HepG2 (cell line): ENCODE data around the gene SEC14L1. TPM values are rescaled to one million over a fixed set of nuclear protein-coding genes. Genes with fewer than 3 reads are reported as not detected.

Experiments
- ATAC-seq: fragments of 200-7000 bp; cut with Tn5 transposase; 3 replicates; pipeline ENCODE4 v1.9.1; 2020; ENCODE audit warnings: mild to moderate bottlenecking, moderate library complexity
- BruUV-seq: library from RNA; stranded (reverse); fragments of 400-500 nt; replicated peaks from 2 replicates; lab custom pipeline; 2021; lab: Mats Ljungman, UMichigan
- CTCF ChIA-PET: fragments of 300-600 bp; formaldehyde crosslinking; extraction: SDS; loops from one replicate; lab custom pipeline; 2021; ENCODE audit warnings: low total read pairs, inconsistent platforms, low intra/inter-chr PET ratio; lab: Yijun Ruan, JAX
- POLR2A ChIA-PET: fragments of 350-600 bp; sonication (Branson Sonifier 250); formaldehyde crosslinking; loops from one replicate; lab custom pipeline; 2020; ENCODE audit warnings: antibody characterized with exemption, inconsistent platforms; lab: Yijun Ruan, JAX
- DNase-seq: peaks from one replicate; pipeline ENCODE4 v3.0.0-alpha.2; 2015; ENCODE audit warnings: low spot score
- FAIRE-seq: peaks from 3 replicates; lab custom pipeline; 2011; peaks lifted over from hg19 to GRCh38; lab: Jason Lieb, UNC
- H2AFZ ChIP-seq: one replicate; pipeline ENCODE4 v1.6.1; 2011; ENCODE audit warnings: low read length, inconsistent platforms
- H3K27ac ChIP-seq: fragments of 300-600 bp; 3 replicates; pipeline ENCODE4 v1.8.0; 2011; ENCODE audit warnings: mixed run types, mild to moderate bottlenecking, mixed read lengths, low read length, inconsistent platforms; ENCODE audit not compliant: insufficient read depth; ENCODE audit errors: extremely low read length
- H3K27me3 ChIP-seq, 2 experiments: fragments of 200-600 bp in 1 of 2; 2 replicates in 1 of 2; 3 replicates in 1 of 2; pipeline versions ENCODE4 v1.6.0 to v1.8.0; 2011; ENCODE audit warnings: low read length in 2 of 2, mild to moderate bottlenecking in 2 of 2, moderate library complexity in 2 of 2, inconsistent platforms in 1 of 2; ENCODE audit not compliant: insufficient read depth in 2 of 2, control insufficient read depth in 1 of 2
- H3K36me3 ChIP-seq, 2 experiments: fragments of 200-600 bp in 1 of 2; replicated peaks in 1 of 2; 2 replicates in 1 of 2; 3 replicates in 1 of 2; pipeline versions ENCODE4 v1.5.1 to v1.8.0; 2011; ENCODE audit warnings: low read length in 2 of 2, inconsistent platforms in 1 of 2; ENCODE audit not compliant: insufficient read depth in 2 of 2, control insufficient read depth in 1 of 2
- H3K4me1 ChIP-seq: 2 replicates; pipeline ENCODE4 v1.5.1; 2012; ENCODE audit warnings: low read length, inconsistent platforms; ENCODE audit not compliant: insufficient read depth
- H3K4me2 ChIP-seq: 2 replicates; pipeline ENCODE4 v1.6.0; 2011; ENCODE audit warnings: low read depth, low read length, inconsistent platforms
- H3K4me3 ChIP-seq, 3 experiments: fragments of 200-600 bp in 1 of 3; sonication (generic), shearing (Covaris generic) in 1 of 3; replicated peaks in 1 of 3; 2 replicates each; pipeline ENCODE4 v1.5.1; 2011 to 2016; ENCODE audit warnings: low read length in 3 of 3, inconsistent platforms in 2 of 3, low read depth in 2 of 3, mild to moderate bottlenecking in 2 of 3, control low read depth in 1 of 3, mixed read lengths in 1 of 3; ENCODE audit not compliant: insufficient read depth in 1 of 3
- H3K79me2 ChIP-seq: one replicate; pipeline ENCODE4 v1.6.1; 2011; ENCODE audit warnings: low read length, inconsistent platforms; ENCODE audit not compliant: insufficient read depth
- H3K9ac ChIP-seq: 2 replicates; pipeline ENCODE4 v1.6.0; 2011; ENCODE audit warnings: mild to moderate bottlenecking, low read depth, low read length, inconsistent platforms; ENCODE audit not compliant: insufficient read depth
- H3K9me3 ChIP-seq: 2 replicates; pipeline ENCODE4 v1.5.1; 2012; ENCODE audit warnings: mild to moderate bottlenecking, low read length
- H4K20me1 ChIP-seq: 2 replicates; pipeline ENCODE4 v1.6.0; 2011; ENCODE audit warnings: inconsistent platforms, mild to moderate bottlenecking, low read length, moderate library complexity; ENCODE audit not compliant: insufficient read depth
- ATF4 ChIP-seq, 2 experiments: fragments of 450-650 bp in 1 of 2; sonication (generic) in 1 of 2; formaldehyde crosslinking; IDR thresholded peaks; 2 replicates each; pipeline versions ENCODE4 v1.5.0 to v1.8.0; 2020 to 2022; ENCODE audit warnings: mild to moderate bottlenecking in 1 of 2, missing genetic modification reagents in 1 of 2
- CAMTA2 ChIP-seq: sonication (generic); formaldehyde crosslinking; IDR thresholded peaks from 2 replicates; pipeline ENCODE4 v1.4.0; 2020; ENCODE audit warnings: mild to moderate bottlenecking, missing genetic modification reagents, borderline replicate concordance
- CBX5 ChIP-seq: sonication (generic); formaldehyde crosslinking; IDR thresholded peaks from 2 replicates; pipeline ENCODE4 v1.4.0; 2020; ENCODE audit warnings: missing genetic modification reagents, borderline replicate concordance
- E2F2 ChIP-seq: sonication (generic); formaldehyde crosslinking; IDR thresholded peaks from 2 replicates; pipeline ENCODE4 v1.4.0; 2020; ENCODE audit warnings: missing genetic modification reagents, borderline replicate concordance
- MEIS1 ChIP-seq: sonication (generic); formaldehyde crosslinking; IDR thresholded peaks from 2 replicates; pipeline ENCODE4 v1.9.0; 2021; ENCODE audit warnings: mild to moderate bottlenecking, missing genetic modification reagents, moderate library complexity, borderline replicate concordance
- NAIF1 ChIP-seq: sonication (generic); formaldehyde crosslinking; IDR thresholded peaks from 2 replicates; pipeline ENCODE4 v1.5.0; 2020; ENCODE audit warnings: mild to moderate bottlenecking, missing genetic modification reagents, borderline replicate concordance
- NKX3-1 ChIP-seq: sonication (generic); formaldehyde crosslinking; IDR thresholded peaks from 2 replicates; pipeline ENCODE4 v1.5.0; 2020; ENCODE audit warnings: missing genetic modification reagents
- NPAS2 ChIP-seq: sonication (generic); formaldehyde crosslinking; IDR thresholded peaks from 2 replicates; pipeline ENCODE4 v1.8.0; 2022; ENCODE audit warnings: mild to moderate bottlenecking, missing genetic modification reagents, borderline replicate concordance
- PPARG ChIP-seq: conservative IDR thresholded peaks from 2 replicates; pipeline ENCODE4 v1.6.1; 2016; ENCODE audit warnings: missing biosample characterization, missing genetic modification reagents
- REL ChIP-seq: sonication (generic); formaldehyde crosslinking; conservative IDR thresholded peaks from 2 replicates; pipeline ENCODE4 v1.8.0; 2022; ENCODE audit warnings: mild to moderate bottlenecking, missing genetic modification reagents, moderate library complexity
- SMYD3 ChIP-seq: sonication (generic); formaldehyde crosslinking; IDR thresholded peaks from 2 replicates; pipeline ENCODE4 v1.8.1; 2023; ENCODE audit warnings: mild to moderate bottlenecking, missing genetic modification reagents
- THAP9 ChIP-seq: sonication (generic); formaldehyde crosslinking; IDR thresholded peaks from 2 replicates; pipeline ENCODE4; 2020; ENCODE audit warnings: missing genetic modification reagents, mild to moderate bottlenecking, borderline replicate concordance
- ZFP36 ChIP-seq: fragments of 150-350 bp; IDR thresholded peaks from 2 replicates; pipeline ENCODE4 v1.6.1; 2018; ENCODE audit warnings: borderline replicate concordance, low read length, low read depth; ENCODE audit not compliant: partially characterized antibody
- ZFP41 ChIP-seq: sonication (generic); formaldehyde crosslinking; IDR thresholded peaks from 2 replicates; pipeline ENCODE4 v1.4.0; 2020; ENCODE audit warnings: mild to moderate bottlenecking, missing genetic modification reagents, borderline replicate concordance
- ZNF547 ChIP-seq: sonication (generic); formaldehyde crosslinking; IDR thresholded peaks from 2 replicates; pipeline ENCODE4 v1.5.1; 2020; ENCODE audit warnings: mild to moderate bottlenecking, missing genetic modification reagents
- ZNF569 ChIP-seq: sonication (generic); formaldehyde crosslinking; IDR thresholded peaks from 2 replicates; pipeline ENCODE4 v1.5.0; 2020; ENCODE audit warnings: mild to moderate bottlenecking, missing genetic modification reagents, moderate library complexity, borderline replicate concordance
- ZNF577 ChIP-seq: sonication (generic); formaldehyde crosslinking; IDR thresholded peaks from 2 replicates; pipeline ENCODE4 v1.4.0; 2020; ENCODE audit warnings: mild to moderate bottlenecking, low read depth, missing genetic modification reagents, borderline replicate concordance
- ZNF614 ChIP-seq: IDR thresholded peaks from 2 replicates; pipeline ENCODE4 v1.6.1; 2018; ENCODE audit warnings: missing biosample characterization, missing genetic modification reagents, inconsistent platforms, borderline replicate concordance
- WGBS: methylation state at CpG from one replicate; pipeline ENCODE4 v1.1.6; 2017; ENCODE audit warnings: low lambda C conversion rate; 5-methylcytosine and 5-hydroxymethylcytosine counted together
- in situ Hi-C: cut with HindIII; loops from 2 replicates; pipeline ENCODE4 v1.10.0; 2017; ENCODE audit warnings: low pct_unique_long_range_greater_than_20kb; ENCODE audit not compliant: extremely low pct_ligation_motif_present
- intact Hi-C: fragments of 100-400 bp; cut with micrococcal nuclease; formaldehyde crosslinking; loops from one replicate; pipeline ENCODE4 v1.10.0; 2022; ENCODE audit not compliant: unreplicated experiment
- polyA plus RNA-seq, 8 experiments: library from polyadenylated mRNA; depleted of rRNA in 3 of 8; stranded (reverse) in 7 of 8; unstranded in 1 of 8; fragments of >200 nt; fragmentation: Illumina TruSeq in 4 of 8; extraction: Trizol in 4 of 8; gene quantifications; 2 replicates each; pipeline versions ENCODE4 v1.2.1 to v1.2.3, GENCODE V29; 2011 to 2016; ENCODE audit warnings: low read depth in 4 of 8, missing spikeins in 1 of 8, mixed read lengths in 1 of 8; ENCODE audit not compliant: insufficient read depth in 1 of 8
- total RNA-seq, 5 experiments: library from RNA; depleted of rRNA; stranded (reverse); fragments of >200 nt; fragmentation: Illumina TruSeq; extraction: Trizol; gene quantifications; 2 replicates each; pipeline ENCODE4 v1.2.3, GENCODE V29; 2016; ENCODE audit warnings: low read depth in 1 of 5

SEC14L1 gene
- total and polyA plus RNA-seq, 2 of the 13 experiments (the other 11 are each of a cell fraction or from before 2014, with no cell fraction given) = 26.3 to 43.9 TPM

- no peaks in the 10 kb centered on the region for H3K36me3 ChIP-seq
- FAIRE-seq (no peak), DNase-seq (no peak), ATAC-seq (no peak)
- H3K79me2 ChIP-seq = no peaks in the 10 kb centered on the region
- H3K9ac ChIP-seq = no peak overlapping the region
- H3K9me3 ChIP-seq = no peaks in the 10 kb centered on the region
- H4K20me1 ChIP-seq = no peaks in the 10 kb centered on the region
- 24% methylated on average over 5 of the region's 8 CpGs for WGBS
- peak overlapping the region; percentile 95; the same call in 1 of the 2 replicates for H3K4me2 ChIP-seq
- H3K27me3 ChIP-seq = peaks cover 14 to 57% of the 10 kb centered on the region in 2 experiments
- intact Hi-C loops (loop anchor here (1.0 to 5.0 kb wide), 2 partner anchors 40 to 161 kb away; no protein-coding TSS in a partner anchor), in situ Hi-C loops (loop anchor here (5.0 to 25.0 kb wide), 2 partner anchors 160 to 385 kb away; partner anchors contain the start of gene MGAT5B)
- peaks cover 14% of the 10 kb centered on the region for H3K4me1 ChIP-seq
- peak overlapping the region in 1 of 3 experiments; percentile 81; a peak in 2 of 6 replicates for H3K4me3 ChIP-seq
- ChIA-PET POLR2A (no interaction called here), CTCF (interaction anchor here (0.8 to 3.2 kb wide), 5 partner anchors 33 to 379 kb away, joined by 3 to 73 read pairs (median 4); partner anchors contain the start of gene MGAT5B)
- H2AFZ ChIP-seq = no peak overlapping the region
- no peak overlapping the region for H3K27ac ChIP-seq
- no TSS peak for BruUV-seq
- no peak for TF ChIP-seq PPARG
- 0 out of 2 replicates have a peak, but pooled peaks have one; percentile 5 for TF ChIP-seq CAMTA2 (CRISPR knock-in tag)
- TF ChIP-seq ZNF614 = no peak
- TF ChIP-seq SMYD3 = no peak
- TF ChIP-seq ZNF569 (CRISPR knock-in tag) = no peak
- TF ChIP-seq ZNF547 = no peak
- TF ChIP-seq ATF4 (CRISPR knock-in tag; IDR thresholded peaks at IDR 0.05) = no peak
- TF ChIP-seq REL (CRISPR knock-in tag) = no peak
- TF ChIP-seq E2F2 = no peak
- no peak for TF ChIP-seq CBX5 (CRISPR knock-in tag)
- no peak for TF ChIP-seq MEIS1 (CRISPR knock-in tag)
- TF ChIP-seq THAP9 (CRISPR knock-in tag) = 0 out of 2 replicates have a peak, but pooled peaks have one; percentile 5
- TF ChIP-seq NKX3-1 (CRISPR knock-in tag) = no peak
- peak; percentile 79 for TF ChIP-seq ZFP36
- no peak for TF ChIP-seq ZNF577 (CRISPR knock-in tag)
- no peak for TF ChIP-seq ZFP41 (CRISPR knock-in tag)
- TF ChIP-seq NAIF1 (CRISPR knock-in tag) = no peak
- TF ChIP-seq NPAS2 = no peak
Observed at GRCh38 chr17:77247609-77248008, 106.8 kb downstream of the SEC14L1 start.
